SK-N-SH (cell line): ENCODE measurements around the gene CASS4. TPM values are rescaled to one million over a fixed set of nuclear protein-coding genes. Genes with fewer than 3 reads are reported as not detected.
A peak's percentile ranks its signal among the peaks of the same experiment; 100 is the strongest.

ENCODE experiments used
- CTCF ChIA-PET: fragments of 300-600, 350-600 bp; formaldehyde crosslinking; extraction: SDS; loops from one replicate; lab custom pipeline; 2021; lab: Yijun Ruan, JAX
- POLR2A ChIA-PET: fragments of 350-600 bp; sonication (Branson Sonifier 250); formaldehyde crosslinking; extraction: SDS; loops from one replicate; lab custom pipeline; 2020; ENCODE audit warnings: antibody characterized with exemption, inconsistent platforms; lab: Yijun Ruan, JAX
- DNase-seq: peaks from one replicate; pipeline ENCODE4 v3.0.0; 2012
- H2AFZ ChIP-seq: fragments of 200-600 bp; sonication (generic); 2 replicates; pipeline ENCODE4 v1.8.1; 2016; ENCODE audit warnings: antibody characterized with exemption, mild to moderate bottlenecking, low read depth
- H3F3A ChIP-seq: fragments of 200-600 bp; sonication (generic); replicated peaks from 2 replicates; pipeline ENCODE3; 2016; ENCODE audit warnings: antibody characterized with exemption, mild to moderate bottlenecking; ENCODE audit not compliant: insufficient read depth
- H3K27ac ChIP-seq, 2 experiments: fragments of 200-500 bp in 1 of 2; fragments of 200-600 bp in 1 of 2; sonication (Bioruptor generic) in 1 of 2; sonication (generic), shearing (Covaris generic) in 1 of 2; 2 replicates each; pipeline versions ENCODE4 v1.5.1 to v1.6.1; 2014 to 2016; ENCODE audit warnings: low read depth in 2 of 2, inconsistent platforms in 1 of 2, low read length in 1 of 2, mild to moderate bottlenecking in 1 of 2, mixed read lengths in 1 of 2
- H3K27me3 ChIP-seq: fragments of 200-600 bp; sonication (generic), shearing (Covaris generic); 2 replicates; pipeline ENCODE4 v1.6.1; 2016; ENCODE audit warnings: mixed run types; ENCODE audit not compliant: insufficient read depth
- H3K36me3 ChIP-seq, 2 experiments: fragments of 200-500 bp in 1 of 2; fragments of 200-600 bp in 1 of 2; sonication (Bioruptor generic) in 1 of 2; sonication (generic) in 1 of 2; replicated peaks in 1 of 2; 2 replicates each; pipeline versions ENCODE3 to v1.5.1; 2014 to 2016; ENCODE audit warnings: low read length in 1 of 2, mild to moderate bottlenecking in 1 of 2; ENCODE audit not compliant: insufficient read depth in 2 of 2, control insufficient read depth in 1 of 2
- H3K4me1 ChIP-seq, 2 experiments: fragments of 200-500 bp in 1 of 2; fragments of 200-600 bp in 1 of 2; sonication (Bioruptor generic) in 1 of 2; sonication (generic), shearing (Covaris generic) in 1 of 2; 2 replicates each; pipeline versions ENCODE4 v1.5.1 to v1.6.1; 2014 to 2016; ENCODE audit warnings: low read depth in 1 of 2, low read length in 1 of 2, mixed run types in 1 of 2; ENCODE audit not compliant: insufficient read depth in 2 of 2, control insufficient read depth in 1 of 2
- H3K4me2 ChIP-seq: fragments of 200-600 bp; sonication (generic), shearing (Covaris generic); 2 replicates; pipeline ENCODE4 v1.6.1; 2017; ENCODE audit warnings: mixed run types
- H3K4me3 ChIP-seq, 2 experiments: fragments of 200-500 bp in 1 of 2; fragments of 200-600 bp in 1 of 2; sonication (Bioruptor generic) in 1 of 2; sonication (generic), shearing (Covaris generic) in 1 of 2; 2 replicates each; pipeline versions ENCODE4 v1.5.1 to v1.8.1; 2014 to 2016; ENCODE audit warnings: low read depth in 2 of 2, inconsistent platforms in 1 of 2, low read length in 1 of 2, mild to moderate bottlenecking in 1 of 2, mixed read lengths in 1 of 2, moderate library complexity in 1 of 2
- H3K79me2 ChIP-seq: fragments of 200-600 bp; sonication (generic); 2 replicates; pipeline ENCODE4 v1.8.1; 2017; ENCODE audit warnings: mild to moderate bottlenecking; ENCODE audit not compliant: insufficient read depth
- H3K9ac ChIP-seq: fragments of 200-600 bp; sonication (generic); 2 replicates; pipeline ENCODE4 v1.6.1; 2017; ENCODE audit warnings: mixed run types
- H3K9me2 ChIP-seq: fragments of 200-600 bp; sonication (generic); 2 replicates; pipeline ENCODE4 v1.6.1; 2017; ENCODE audit warnings: mixed run types
- H3K9me3 ChIP-seq: fragments of 200-600 bp; sonication (generic); 2 replicates; pipeline ENCODE4 v1.6.1; 2017; ENCODE audit warnings: mixed run types, mild to moderate bottlenecking, moderate library complexity
- H4K20me1 ChIP-seq: fragments of 200-600 bp; sonication (generic); 2 replicates; pipeline ENCODE4 v1.6.1; 2017; ENCODE audit warnings: mild to moderate bottlenecking, mixed run types; ENCODE audit not compliant: insufficient read depth
- ELF1 ChIP-seq: IDR thresholded peaks from 2 replicates; pipeline ENCODE4 v1.4.0; 2012
- EP300 ChIP-seq, 2 experiments: IDR thresholded peaks; 2 replicates each; pipeline versions ENCODE4 v1.4.0 to v1.6.1; 2012; ENCODE audit warnings: borderline replicate concordance in 1 of 2, low read depth in 1 of 2, low read length in 1 of 2
- FOXJ3 ChIP-seq: sonication (generic); formaldehyde crosslinking; IDR thresholded peaks from 2 replicates; pipeline ENCODE4 v1.5.1; 2020; ENCODE audit warnings: mild to moderate bottlenecking, missing genetic modification reagents
- FOXM1 ChIP-seq: IDR thresholded peaks from 2 replicates; pipeline ENCODE4 v1.4.0; 2012; ENCODE audit warnings: low read depth, mild to moderate bottlenecking
- JUND ChIP-seq: IDR thresholded peaks from 2 replicates; pipeline ENCODE4 v1.4.0; 2012
- MEF2A ChIP-seq: IDR thresholded peaks from 2 replicates; pipeline ENCODE4 v1.4.0; 2012; ENCODE audit warnings: low read depth, borderline replicate concordance
- NRF1 ChIP-seq: IDR thresholded peaks from 2 replicates; pipeline ENCODE4 v1.6.1; 2012; ENCODE audit warnings: low read depth, mild to moderate bottlenecking, low read length
- RCOR1 ChIP-seq: fragments of 150-350 bp; IDR thresholded peaks from 2 replicates; pipeline ENCODE4 v1.6.1; 2017; ENCODE audit warnings: antibody characterized with exemption, low read length
- RXRA ChIP-seq: IDR thresholded peaks from 2 replicates; pipeline ENCODE4 v1.4.0; 2012; ENCODE audit warnings: low read depth, mild to moderate bottlenecking, borderline replicate concordance
- TAF1 ChIP-seq: IDR thresholded peaks from 2 replicates; pipeline ENCODE4 v1.6.1; 2012; ENCODE audit warnings: low read depth, mild to moderate bottlenecking, low read length, moderate library complexity, borderline replicate concordance
- TCF12 ChIP-seq: IDR thresholded peaks from 2 replicates; pipeline ENCODE4 v1.4.0; 2012
- YY1 ChIP-seq: IDR thresholded peaks from 2 replicates; pipeline ENCODE4 v1.4.0; 2012; ENCODE audit warnings: low read depth, mild to moderate bottlenecking
- WGBS: methylation state at CpG from one replicate; pipeline ENCODE4 v1.1.6; 2017; ENCODE audit warnings: low lambda C conversion rate; 5-methylcytosine and 5-hydroxymethylcytosine counted together
- polyA plus RNA-seq, 3 experiments: library from polyadenylated mRNA; depleted of rRNA; stranded (reverse); fragments of >200 nt; gene quantifications; 2 replicates each; pipeline ENCODE4 v1.2.3, GENCODE V29; 2012
- TF ChIP-seq, protein P1 (sequence below): IDR thresholded peaks from 2 replicates; pipeline ENCODE4; 2012
- TF ChIP-seq, protein P2 (sequence below): IDR thresholded peaks from 2 replicates; pipeline ENCODE4 v1.4.0; 2012; ENCODE audit warnings: low read depth, borderline replicate concordance
- TF ChIP-seq, protein P3 (sequence below): fragments of 200-600 bp; sonication (generic); IDR thresholded peaks from 2 replicates; pipeline ENCODE4 v1.6.1; 2017; ENCODE audit warnings: antibody characterized with exemption, mild to moderate bottlenecking, moderate library complexity
- TF ChIP-seq, protein P4 (sequence below): fragments of 150-350 bp; IDR thresholded peaks from 2 replicates; pipeline ENCODE4 v1.6.1; 2017; ENCODE audit warnings: antibody characterized with exemption, low read length, low read depth, borderline replicate concordance

The CASS4 gene
- polyA plus RNA-seq, 1 of the 3 experiments (the other 2 are of a cell fraction): not detected

DNA sequence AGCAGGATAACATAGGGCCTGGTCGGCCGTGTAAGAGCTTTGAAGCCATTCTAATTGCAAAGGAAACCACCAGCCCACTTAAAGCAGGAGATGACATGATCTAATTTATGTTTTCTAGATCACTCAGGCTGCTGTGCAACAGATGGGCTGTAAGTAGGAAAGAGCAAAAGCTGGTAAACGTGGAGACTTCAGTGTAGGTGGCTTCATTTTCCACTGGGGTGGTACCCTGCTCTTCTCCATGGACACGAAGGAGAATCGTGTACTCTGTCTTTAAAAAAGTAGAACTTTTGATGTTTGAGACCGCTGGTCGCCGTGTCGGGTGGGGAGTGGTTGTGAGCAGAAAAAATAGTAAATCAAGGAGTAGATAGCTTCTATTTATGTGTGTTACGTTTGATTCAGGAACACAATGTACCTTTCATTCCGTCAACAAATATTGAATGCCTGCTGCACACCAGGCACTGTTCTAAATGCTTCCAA, 6.4 kb downstream of the CASS4 start:
- Histone ChIP-seq H3F3A (peaks cover 3% of the 10 kb centered on the region), H3K9me2 (no peaks in the 10 kb centered on the region), H3K79me2 (no peaks in the 10 kb centered on the region), H3K4me2 (no peak overlapping the region), H2AFZ (peak overlapping the region; percentile 63; the same call in 1 of the 2 replicates), H3K4me1 (peaks cover 0 to 16% of the 10 kb centered on the region in 2 experiments; a peak in 1 of 4 replicates), H4K20me1 (no peaks in the 10 kb centered on the region), H3K27me3 (no peaks in the 10 kb centered on the region), H3K9me3 (no peaks in the 10 kb centered on the region), H3K36me3 (no peaks in the 10 kb centered on the region), H3K4me3 (no peak overlapping the region), H3K27ac (no peak overlapping the region), H3K9ac (no peak overlapping the region)
- CTCF ChIA-PET: no interaction called here
- POLR2A ChIA-PET: no interaction called here
- TF ChIP-seq, protein P1, sequence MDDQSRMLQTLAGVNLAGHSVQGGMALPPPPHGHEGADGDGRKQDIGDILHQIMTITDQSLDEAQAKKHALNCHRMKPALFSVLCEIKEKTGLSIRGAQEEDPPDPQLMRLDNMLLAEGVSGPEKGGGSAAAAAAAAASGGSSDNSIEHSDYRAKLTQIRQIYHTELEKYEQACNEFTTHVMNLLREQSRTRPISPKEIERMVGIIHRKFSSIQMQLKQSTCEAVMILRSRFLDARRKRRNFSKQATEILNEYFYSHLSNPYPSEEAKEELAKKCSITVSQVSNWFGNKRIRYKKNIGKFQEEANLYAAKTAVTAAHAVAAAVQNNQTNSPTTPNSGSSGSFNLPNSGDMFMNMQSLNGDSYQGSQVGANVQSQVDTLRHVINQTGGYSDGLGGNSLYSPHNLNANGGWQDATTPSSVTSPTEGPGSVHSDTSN: no peak
- TF ChIP-seq, protein P2, sequence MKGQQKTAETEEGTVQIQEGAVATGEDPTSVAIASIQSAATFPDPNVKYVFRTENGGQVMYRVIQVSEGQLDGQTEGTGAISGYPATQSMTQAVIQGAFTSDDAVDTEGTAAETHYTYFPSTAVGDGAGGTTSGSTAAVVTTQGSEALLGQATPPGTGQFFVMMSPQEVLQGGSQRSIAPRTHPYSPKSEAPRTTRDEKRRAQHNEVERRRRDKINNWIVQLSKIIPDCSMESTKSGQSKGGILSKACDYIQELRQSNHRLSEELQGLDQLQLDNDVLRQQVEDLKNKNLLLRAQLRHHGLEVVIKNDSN: no peak
- TF ChIP-seq EP300 (IDR thresholded peaks at IDR 0.05; ENCODE audit: borderline replicate concordance in 1 of 2, low read depth in 1 of 2, low read length in 1 of 2) (no peak), ELF1 (no peak), FOXM1 (no peak), RXRA (no peak), YY1 (no peak), TAF1 (no peak), FOXJ3 (CRISPR knock-in tag) (no peak), NRF1 (no peak), JUND (no peak), MEF2A (no peak), TCF12 (no peak), RCOR1 (no peak)
- TF ChIP-seq, protein P3, sequence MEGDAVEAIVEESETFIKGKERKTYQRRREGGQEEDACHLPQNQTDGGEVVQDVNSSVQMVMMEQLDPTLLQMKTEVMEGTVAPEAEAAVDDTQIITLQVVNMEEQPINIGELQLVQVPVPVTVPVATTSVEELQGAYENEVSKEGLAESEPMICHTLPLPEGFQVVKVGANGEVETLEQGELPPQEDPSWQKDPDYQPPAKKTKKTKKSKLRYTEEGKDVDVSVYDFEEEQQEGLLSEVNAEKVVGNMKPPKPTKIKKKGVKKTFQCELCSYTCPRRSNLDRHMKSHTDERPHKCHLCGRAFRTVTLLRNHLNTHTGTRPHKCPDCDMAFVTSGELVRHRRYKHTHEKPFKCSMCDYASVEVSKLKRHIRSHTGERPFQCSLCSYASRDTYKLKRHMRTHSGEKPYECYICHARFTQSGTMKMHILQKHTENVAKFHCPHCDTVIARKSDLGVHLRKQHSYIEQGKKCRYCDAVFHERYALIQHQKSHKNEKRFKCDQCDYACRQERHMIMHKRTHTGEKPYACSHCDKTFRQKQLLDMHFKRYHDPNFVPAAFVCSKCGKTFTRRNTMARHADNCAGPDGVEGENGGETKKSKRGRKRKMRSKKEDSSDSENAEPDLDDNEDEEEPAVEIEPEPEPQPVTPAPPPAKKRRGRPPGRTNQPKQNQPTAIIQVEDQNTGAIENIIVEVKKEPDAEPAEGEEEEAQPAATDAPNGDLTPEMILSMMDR: no peak
- TF ChIP-seq, protein P4, sequence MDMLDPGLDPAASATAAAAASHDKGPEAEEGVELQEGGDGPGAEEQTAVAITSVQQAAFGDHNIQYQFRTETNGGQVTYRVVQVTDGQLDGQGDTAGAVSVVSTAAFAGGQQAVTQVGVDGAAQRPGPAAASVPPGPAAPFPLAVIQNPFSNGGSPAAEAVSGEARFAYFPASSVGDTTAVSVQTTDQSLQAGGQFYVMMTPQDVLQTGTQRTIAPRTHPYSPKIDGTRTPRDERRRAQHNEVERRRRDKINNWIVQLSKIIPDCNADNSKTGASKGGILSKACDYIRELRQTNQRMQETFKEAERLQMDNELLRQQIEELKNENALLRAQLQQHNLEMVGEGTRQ: no peak
- WGBS: 88% methylated on average over 11 of the region's 11 CpGs
- no peak for DNase-seq
